Measurements from ENCODE around the gene CST7.

DNA sequence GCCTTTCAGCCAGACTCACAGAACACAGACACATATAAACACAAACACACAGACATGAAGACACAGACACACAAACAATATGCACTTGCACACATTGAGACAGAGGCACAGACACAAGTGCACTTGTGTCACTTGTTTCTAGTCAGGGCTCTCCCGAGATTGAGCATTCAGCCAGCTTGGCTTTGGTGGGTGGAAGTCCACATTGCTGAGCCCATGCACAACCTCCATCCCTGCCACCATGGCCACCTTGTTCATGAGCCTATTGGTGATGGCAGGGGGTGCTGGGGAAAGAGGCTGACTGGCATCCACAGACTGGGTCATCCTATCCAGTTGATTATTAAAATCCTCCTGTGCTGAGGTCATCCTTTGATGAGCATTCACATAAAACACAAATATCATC is 11.5 kb upstream of the CST7 start:
- TF ChIP-seq XRCC5 (optimal IDR thresholded peaks at IDR 0.05; ENCODE audit: low read length): no peak
- no peak for TF ChIP-seq MZF1 (CRISPR knock-in tag; IDR thresholded peaks at IDR 0.05; ENCODE audit: borderline replicate concordance)
- TF ChIP-seq, protein P1, sequence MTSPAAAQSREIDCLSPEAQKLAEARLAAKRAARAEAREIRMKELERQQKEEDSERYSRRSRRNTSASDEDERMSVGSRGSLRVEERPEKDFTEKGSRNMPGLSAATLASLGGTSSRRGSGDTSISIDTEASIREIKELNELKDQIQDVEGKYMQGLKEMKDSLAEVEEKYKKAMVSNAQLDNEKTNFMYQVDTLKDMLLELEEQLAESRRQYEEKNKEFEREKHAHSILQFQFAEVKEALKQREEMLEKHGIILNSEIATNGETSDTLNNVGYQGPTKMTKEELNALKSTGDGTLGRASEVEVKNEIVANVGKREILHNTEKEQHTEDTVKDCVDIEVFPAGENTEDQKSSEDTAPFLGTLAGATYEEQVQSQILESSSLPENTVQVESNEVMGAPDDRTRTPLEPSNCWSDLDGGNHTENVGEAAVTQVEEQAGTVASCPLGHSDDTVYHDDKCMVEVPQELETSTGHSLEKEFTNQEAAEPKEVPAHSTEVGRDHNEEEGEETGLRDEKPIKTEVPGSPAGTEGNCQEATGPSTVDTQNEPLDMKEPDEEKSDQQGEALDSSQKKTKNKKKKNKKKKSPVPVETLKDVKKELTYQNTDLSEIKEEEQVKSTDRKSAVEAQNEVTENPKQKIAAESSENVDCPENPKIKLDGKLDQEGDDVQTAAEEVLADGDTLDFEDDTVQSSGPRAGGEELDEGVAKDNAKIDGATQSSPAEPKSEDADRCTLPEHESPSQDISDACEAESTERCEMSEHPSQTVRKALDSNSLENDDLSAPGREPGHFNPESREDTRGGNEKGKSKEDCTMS (CRISPR knock-in tag; conservative IDR thresholded peaks at IDR 0.05): no peak
- no peak for TF ChIP-seq ZNF431 (CRISPR knock-in tag; IDR thresholded peaks at IDR 0.05; ENCODE audit: borderline replicate concordance, low read depth)

Measured in HepG2 (cell line).